T-helper 9 cell (primary cell): ENCODE measurements around the gene PHLDB1.

Experiments used
- DNase-seq: peaks from one replicate; pipeline ENCODE4 v3.0.0-alpha.2; 2020

PHLDB1 gene

DNA sequence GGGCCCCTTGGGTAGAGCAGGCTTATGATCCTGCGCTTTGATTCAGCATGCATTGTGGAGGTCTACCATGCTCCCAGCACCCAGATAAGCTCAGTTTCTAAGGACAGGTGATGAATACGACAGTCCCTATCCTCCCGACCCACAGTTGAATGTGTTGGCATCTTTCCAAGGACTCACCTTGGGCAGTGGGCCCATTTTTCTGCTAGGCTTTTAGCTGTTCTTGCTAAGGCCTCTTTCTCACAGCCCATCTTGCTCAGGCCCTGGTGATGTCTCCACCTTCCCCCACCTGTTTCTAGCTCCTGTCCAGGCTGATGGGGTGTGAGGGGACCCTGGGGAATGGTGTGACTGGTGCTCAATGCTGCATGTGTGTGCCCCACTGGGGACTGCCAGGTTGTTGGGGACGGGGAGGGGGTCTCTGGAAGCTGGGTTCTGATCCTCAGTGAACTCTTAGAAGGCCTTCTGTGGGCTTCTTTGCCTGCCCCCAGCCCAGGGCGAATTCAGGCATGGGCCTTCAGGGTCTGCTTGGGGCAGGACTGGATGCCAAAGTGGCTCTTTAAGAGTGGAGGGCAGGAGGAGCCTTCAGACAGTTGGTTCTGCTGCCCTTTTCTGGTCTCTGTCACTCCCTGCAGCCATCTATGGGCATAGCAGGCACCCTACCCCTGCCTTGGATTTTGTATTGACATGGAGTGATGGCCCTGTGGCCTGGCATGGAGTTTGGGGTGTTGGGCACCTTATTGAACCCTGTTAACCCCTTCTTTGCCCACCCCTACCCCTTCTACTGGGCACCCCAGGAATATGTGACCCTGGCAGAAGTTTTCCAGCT lies 33.1 kb downstream of the PHLDB1 start:
- no peak for DNase-seq

DNA sequence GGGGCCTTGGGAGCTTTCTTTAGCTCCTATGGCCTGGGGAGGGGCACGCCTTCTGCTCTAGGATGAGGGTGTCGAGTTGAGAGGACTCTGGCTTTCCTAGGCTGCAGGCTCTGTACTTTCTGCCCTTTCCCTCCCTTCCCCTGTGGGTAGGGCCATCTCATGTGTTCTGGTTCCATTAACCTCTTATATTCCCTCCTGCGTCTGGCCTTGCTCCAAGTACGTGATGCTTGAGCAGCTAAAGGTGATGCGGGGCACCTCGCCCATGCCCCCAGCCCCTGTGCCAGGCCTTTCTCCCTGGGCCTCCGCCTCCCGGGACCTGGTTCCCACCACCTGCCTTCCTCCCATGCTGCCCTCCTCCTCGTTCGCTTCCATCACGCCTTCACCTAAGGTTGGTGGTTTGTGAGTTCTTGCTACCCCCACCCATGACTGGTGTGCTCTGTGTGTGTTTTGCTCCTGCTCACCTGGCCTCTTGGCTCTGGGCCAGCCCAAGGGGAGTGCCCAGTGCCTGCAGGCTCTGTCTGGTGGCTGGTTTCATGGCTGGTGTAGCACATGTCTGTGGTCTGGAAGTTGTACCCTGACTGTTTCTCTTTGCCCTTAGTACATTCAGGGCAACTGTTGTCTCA lies 34.1 kb downstream of the PHLDB1 start:
- no peak for DNase-seq

DNA sequence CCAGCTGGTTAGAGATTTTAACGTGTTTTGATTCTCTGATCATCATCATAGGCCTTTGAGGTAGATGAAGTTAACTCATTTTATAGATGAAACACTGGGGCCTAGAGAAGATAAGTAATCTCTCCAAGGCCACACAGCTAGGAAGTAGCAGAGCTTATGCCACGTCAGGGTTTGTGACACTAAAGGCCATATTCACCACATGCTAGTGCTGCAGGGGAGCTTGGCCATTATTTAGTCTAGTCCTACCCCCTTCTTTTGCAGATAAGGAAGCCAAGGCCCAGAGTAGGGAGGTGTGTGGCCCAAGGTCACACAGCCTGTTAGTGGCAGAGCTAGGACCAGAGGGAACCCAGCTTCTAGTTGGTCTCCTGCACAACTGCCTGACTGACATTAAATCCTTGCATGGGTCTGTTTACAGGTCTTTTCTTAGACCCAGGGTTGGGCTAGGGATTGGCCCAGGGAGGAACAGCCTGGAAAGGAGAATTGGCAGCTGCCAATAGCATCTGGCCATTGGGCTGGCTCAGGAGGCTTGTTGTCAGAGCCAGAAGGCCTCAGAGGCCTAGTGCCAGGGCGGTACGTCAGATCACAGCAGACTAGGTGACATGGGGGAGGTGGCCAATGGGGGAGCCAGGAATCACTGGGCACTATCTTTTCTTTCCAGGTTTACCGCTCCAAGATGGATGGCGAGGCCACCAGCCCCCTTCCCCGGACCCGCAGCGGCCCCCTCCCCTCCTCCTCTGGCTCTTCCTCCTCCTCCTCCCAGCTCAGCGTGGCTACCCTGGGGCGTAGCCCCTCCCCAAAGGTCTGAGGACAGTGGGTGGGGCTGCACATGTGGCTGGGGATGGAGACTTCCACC lies 36.0 kb downstream of the PHLDB1 start:
- DNase-seq, result no peak

DNA sequence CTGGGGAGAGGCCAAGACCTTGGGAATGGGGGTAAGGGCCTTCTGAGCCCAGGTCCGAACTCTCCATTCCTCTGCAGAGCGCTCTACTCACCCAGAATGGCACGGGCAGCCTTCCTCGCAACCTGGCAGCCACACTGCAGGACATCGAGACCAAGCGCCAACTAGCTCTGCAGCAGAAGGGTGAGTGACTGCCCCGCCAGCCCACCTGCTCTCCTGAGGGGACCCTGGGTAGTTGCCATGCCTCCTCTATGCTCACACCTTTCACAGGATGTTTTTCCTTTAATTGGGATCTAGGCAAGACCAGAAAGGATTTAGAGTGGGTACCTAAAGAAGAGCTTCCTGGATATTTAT lies 36.6 kb downstream of the PHLDB1 start:
- no peak for DNase-seq

DNA sequence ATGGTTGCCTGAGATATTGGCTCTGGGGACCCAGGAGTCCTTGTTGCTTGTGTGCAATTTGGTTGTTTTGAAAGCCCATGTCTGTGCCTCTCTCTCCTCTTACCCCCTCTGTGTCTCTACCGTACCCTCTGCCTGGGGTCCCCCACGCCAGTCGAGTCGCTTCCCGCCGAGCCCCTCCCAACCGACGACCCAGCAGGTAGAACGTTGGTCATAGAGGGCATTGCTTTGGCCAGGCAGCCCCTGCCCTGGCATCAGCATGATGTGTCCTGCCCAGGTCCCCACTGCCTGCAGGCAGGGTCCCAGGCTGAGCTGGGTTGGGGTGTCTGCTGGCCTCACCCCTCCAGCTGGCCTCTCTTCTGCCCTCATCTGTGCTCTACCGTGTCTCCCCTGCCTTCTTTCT lies 37.1 kb downstream of the PHLDB1 start:
- DNase-seq, result no peak

DNA sequence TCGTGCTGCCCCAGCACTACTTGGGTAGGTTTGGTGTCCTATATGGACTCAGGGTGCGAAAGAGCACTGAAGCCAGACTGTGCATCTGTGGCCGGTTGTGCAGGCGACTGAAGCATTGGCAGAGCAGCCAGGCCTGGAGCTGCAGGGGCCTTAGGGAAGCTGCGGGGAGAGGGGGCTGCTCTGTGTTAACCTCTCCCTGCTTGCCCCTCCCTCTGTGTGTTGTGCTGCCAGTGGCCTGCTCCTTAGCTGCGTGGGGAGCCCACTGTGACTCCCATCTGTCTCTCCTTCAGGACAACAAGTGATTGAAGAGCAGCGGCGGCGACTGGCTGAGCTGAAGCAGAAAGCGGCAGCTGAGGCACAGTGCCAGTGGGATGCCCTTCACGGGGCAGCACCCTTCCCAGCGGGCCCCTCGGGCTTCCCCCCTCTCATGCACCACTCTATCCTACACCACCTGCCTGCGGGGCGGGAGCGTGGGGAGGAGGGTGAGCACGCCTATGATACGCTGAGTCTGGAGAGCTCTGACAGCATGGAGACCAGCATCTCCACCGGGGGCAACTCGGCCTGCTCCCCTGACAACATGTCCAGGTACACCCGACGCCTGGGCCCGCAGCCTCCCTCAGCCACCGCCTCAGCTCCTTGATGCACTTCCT lies 37.8 kb downstream of the PHLDB1 start:
- DNase-seq, result no peak

DNA sequence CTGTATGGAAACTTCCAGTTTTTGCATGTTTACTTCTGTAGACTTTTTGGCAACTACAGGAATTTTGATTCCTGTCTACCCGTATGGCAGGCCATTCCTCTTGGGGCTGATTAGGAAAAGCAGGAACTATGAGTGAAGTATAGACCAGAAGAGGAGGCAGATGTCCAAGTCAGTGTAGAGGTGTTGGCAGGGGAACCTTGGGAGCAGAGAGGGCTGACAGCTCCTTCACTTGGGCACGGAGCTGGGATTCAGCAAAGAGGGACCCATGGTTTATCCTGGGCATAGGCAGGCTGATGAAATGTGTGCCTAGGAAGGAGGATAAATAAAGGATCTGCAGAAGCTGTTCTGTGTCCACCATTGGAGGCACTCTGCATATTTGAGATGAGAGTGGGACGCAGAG lies 39.0 kb downstream of the PHLDB1 start:
- DNase-seq, result no peak

DNA sequence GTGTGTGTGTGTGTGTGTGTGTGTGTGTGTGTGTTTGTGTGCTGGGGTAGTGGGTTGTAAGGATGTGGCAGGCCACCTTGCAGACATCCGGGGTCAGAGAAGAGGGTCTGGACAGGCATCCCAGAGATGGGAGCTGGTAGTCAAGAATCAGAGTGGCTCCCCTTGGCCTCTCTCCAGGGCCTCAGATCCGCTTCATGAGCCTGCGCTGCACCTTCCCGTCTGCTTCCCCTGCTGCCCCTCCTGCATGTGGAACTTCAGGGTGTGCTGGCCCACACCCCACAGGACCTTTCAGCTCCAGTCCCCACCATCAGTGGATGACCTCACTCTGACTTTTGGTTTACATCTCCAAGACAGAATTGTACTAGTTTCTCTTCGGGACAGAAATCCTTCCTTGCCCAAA lies 40.9 kb downstream of the PHLDB1 start:
- DNase-seq, result no peak

DNA sequence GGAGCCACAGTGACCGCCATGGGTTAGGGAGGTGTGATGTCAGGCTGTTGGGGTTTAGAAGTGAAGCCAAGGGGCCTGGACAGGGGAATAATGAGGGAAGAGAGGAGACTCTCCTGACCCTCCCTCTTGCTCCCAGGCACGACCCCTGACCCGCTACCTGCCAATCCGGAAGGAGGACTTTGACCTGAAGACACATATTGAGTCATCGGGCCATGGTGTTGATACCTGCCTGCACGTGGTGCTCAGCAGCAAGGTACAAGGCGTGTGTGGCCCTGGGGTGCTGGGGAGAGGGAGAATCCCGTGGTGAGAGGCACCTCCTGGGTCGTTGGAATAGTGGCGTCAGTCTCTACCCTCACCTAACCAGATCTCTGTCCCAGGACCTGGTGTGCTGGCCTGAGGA lies 42.5 kb downstream of the PHLDB1 start:
- no peak for DNase-seq

DNA sequence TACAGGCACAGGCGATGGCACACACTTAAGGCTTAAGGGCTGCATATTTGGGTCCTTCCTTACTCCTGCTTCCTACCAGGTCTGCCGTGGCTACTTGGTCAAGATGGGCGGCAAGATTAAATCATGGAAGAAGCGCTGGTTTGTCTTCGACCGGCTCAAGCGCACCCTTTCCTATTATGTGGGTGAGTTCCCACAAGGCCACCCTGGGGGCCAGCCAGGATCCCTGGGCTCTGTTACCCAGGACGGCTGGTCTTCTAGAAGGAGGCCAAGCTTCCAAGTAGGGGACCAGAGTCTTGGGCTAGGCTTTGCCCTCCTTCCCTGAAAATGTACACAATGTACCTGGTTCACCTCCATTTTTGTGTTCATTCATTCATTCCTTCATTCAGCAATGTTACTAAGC lies 43.0 kb downstream of the PHLDB1 start:
- DNase-seq, result no peak

DNA sequence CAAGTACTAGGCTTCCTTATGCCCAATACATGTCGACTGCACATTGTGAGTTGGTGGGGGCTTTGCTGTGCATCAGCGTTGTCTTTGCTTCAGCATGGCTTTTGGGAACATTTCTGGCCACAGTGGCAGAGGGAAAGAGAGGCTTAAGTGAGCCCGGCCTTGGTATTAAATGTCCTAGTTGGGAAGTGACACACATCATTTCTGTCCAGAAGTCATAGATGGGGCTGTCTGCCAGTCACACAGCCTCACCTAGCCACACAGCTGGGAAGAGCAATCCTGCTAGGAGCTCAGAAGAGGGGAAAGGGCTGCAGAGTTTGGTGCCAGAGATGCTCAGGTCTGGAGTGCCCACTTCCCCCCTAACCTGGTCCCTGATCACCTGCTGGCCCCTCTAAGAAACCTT lies 44.4 kb downstream of the PHLDB1 start:
- no peak for DNase-seq

DNA sequence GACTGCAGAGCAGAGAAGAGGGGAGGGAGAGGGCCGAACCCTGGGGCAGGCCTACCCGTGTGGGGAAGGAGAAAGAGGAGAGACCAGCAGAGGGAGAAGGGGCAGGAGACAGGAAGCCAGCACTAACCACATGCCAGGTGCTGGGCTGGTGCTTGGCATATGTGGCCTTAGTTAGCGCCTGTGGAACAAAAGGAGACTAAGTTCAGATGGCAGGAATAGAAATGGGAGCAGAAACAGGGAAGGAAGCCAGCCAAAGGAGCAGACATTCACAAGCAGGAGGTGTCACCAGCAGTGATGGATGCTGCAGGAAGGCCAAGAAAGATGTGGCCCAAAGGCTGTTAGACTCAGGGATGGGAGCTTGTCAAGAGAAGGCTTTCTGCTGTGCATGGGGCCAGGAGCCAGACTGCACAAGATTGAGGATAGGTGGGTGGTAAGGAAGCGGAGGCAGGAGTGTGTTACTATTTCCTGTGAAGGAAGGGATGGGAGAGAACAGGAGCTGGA lies 45.3 kb downstream of the PHLDB1 start:
- DNase-seq, result no peak

DNA sequence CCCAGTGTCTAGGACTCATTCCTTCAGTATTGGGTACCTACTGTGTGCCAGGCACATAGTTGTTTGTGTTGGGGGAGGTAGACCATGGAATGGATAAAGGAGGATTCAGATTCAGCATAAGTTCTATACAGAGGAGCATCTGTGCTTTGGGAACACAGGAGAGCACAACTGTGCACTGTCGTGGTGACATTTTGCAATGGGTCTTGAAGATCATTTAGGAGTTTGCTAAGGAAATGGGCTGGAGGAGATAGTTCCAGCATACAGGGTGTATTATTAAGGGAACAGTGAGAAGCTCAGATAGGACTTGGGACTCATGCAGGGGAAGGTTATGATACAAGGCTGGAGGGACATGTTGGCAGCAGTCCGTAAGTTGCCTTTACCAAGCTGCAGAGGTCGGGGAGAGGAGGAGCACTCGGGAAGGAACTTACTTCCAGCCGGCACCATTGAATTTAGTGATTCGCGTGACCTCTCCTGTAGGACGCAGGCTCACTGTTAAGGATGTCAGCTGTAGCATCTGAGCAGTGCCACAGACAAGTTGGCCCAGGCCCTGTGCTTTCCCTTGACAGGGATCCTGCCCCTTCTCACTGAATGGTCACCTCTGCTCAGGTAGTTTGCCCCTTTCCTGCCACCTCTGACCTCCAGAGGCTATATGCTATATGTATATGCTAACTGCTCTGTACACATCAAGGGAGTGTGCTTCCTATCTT lies 46.4 kb downstream of the PHLDB1 start:
- DNase-seq, result no peak

DNA sequence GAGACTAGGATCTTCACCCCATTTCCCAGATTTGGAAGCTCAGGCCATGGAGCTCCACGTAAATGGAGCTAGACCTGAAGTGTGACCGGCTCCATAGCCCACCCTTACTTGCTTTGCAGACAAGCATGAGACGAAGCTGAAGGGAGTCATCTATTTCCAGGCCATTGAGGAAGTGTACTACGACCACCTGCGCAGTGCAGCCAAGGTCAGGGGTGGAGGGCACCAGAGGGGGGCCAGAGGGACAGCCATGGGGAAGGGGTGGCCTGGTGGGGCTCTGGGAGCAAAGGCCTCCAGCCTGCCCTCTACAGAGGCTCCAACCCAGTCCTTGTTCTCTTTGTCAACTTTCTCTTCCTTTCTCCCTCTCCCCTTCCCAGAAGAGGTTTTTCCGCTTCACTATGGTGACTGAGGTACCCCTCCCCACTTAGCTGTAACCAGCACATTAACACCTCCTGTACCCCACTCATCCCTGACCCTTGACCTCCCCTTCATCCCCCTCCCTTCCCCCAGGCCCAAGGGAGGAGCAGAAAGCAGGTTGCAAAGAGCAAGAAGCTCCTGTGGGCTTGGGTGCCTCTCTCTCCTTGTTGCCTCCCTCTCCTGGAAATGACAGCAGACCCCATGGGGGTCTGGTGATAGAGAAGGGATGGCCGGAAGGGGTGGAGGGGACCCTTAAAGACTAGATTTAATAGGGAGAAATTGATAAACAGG lies 48.2 kb downstream of the PHLDB1 start:
- no peak for DNase-seq

DNA sequence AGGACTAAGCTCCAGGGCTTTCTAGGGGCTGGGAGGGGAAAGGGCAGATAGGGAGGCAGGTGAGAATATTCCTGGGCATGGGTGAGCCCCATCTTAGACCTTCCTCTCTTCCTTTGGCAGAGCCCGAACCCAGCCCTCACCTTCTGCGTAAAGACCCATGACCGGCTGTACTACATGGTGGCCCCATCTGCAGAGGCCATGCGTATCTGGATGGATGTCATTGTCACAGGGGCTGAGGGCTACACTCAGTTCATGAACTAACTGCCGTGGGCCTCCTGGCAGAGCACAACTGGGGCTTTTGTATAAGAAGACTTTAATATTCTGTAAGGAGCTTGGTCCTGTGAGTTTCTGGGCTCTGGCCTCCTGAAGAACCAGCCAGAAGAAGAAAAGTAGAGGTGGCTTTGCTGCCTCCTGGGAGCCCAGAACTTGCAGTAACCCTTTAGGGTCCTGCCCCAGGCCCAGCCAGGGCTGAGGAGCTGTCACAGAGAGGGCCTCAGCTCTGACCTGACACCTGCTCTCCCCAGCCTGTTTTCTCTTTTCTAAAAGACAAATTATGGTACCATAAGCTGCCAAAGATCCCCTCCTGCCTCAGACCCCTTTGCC lies 49.2 kb downstream of the PHLDB1 start:
- no peak for DNase-seq

DNA sequence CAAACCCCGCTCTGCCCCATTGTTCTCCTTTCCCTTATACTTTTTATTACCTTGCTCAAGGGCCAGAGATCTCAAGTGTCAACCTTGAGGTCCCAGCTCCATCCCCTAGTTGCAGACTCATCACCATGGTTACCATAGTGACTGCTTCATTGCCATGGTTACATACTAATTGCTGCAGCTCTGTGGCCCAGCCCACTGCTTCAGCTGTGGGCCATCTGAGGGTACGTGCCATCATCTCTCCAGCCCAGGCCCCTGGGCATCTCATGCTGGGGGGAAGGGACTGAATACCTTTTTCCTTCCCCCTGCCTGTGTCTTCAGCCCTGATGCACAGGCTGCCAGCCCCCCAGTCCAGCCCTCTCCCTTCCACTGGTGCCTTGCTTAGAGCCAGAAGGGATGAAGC lies 49.8 kb downstream of the PHLDB1 start:
- no peak for DNase-seq

DNA sequence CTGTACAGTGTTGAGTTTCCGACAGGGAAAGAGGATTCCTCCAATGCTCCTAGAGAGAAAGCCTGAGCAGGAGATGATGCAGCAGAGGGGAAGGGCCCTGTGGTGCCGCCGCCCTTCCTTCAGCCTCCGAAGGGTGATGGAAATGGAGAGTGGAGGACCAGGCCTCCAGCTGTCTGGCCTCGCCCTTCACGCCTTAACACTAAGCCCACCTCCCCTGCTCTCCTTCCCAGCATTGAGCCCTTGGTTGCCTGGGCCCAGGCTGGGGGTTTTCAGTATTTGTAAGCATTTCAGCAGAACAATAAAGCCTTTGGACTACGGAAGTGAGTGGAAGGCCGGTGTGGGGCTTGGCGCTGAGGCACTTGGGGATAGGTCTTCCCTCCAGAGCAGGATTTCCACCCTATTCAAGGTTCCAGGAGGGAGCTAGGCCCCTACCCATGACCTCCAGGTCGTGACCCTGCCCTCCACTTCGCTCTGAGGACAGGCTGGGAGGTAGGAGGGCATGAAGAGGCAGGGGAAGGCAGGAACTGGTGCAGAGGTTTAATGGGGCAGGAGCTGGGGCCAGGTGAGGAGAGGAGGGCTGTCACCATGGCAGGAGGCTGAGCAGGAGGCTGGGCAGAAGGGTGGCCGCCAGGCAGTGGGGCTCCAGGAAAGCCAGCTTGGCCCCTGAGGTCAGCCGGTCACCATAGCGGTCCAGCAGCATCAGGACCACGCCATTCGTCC lies 50.5 kb downstream of the PHLDB1 start:
- DNase-seq, result no peak

DNA sequence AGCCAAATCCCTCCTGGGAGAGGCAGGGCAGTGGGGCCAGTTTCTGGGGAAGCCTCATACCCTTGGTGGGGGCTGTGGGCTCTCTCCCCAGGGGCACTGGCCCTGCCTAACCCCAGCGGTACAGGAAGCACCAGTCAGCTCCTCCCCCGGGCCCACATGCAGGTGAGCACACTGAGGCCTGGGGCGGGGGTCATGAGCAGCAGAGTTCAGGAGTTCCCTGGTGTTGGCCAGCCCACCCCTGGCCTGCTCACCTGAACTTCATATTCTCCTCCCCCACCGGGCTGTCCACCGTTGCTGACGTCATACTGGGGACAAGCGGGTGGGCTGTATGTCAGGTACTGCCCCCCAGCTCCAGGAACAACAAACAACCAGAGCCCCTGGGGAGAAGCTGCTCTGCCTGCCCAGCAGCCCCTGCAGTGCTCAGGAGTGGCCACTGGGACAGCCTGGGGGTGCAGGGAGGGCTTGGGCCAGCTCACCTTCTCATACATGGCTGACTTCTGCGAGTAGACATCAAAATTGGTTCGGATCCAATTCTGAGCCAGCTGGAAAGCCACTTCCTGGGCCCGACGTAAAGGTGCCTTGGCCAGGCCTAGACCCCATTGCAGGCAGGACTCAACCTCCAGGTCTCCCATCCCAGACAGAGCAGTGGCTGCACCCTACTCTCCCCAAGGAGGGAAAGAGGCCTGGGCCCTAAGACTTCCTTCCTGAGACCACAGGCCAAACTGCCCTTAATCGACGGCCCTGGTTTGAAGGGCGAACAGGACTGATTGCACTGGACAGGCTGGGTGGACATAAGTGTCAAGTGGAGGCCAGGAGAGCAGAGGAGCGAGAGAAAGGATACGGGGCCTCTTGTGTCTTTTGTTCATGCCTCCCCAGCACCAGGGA lies 51.3 kb downstream of the PHLDB1 start:
- no peak for DNase-seq

DNA sequence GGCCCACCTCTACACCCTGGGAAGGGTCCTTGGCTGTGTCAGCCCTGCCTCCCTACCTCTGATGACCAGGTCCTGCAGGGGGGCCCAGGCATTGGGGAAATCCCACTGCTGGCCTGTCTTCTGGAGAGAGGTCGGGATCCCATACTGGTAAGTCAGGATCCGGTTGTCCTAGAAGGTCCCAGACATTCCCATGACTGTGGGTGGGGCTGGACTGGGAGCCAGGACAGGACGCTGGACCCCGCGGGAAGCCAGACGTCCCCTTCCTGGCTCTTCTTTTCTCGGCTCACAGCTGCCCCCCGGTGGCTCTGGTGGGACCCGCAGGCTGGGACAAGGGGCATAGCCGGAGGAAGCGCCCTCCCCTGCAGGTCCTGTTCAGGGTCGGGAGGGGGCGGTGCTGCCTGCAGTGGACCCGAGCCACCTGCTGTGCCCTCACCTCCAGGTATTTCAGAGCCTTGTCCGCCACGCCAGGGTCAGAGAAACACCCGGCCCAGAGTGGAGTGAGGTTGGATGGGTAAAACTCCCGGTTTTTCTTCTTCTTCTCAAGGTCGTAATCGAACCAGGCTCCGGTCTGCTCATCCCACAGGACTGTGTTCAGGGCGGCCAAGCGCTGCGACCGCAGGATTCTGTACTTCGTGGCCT lies 52.0 kb downstream of the PHLDB1 start:
- DNase-seq, result peak; percentile 88
